ES-I3 (cell line): ENCODE data around the gene RBMS2.
A peak's percentile ranks its signal among the peaks of the same experiment; 100 is the strongest.

Experiments
- H3K36me3 ChIP-seq: 2 replicates; pipeline ENCODE4 v1.6.1; 2013; ENCODE audit warnings: mild to moderate bottlenecking, low read length, control low read depth, moderate library complexity; ENCODE audit not compliant: insufficient read depth
- H3K4me1 ChIP-seq: 2 replicates; pipeline ENCODE4 v1.6.1; 2013; ENCODE audit warnings: mild to moderate bottlenecking, control low read depth, low read length; ENCODE audit not compliant: insufficient read depth
- H3K9ac ChIP-seq: 2 replicates; pipeline ENCODE4 v1.6.1; 2013; ENCODE audit warnings: low read depth, mild to moderate bottlenecking, low read length, moderate library complexity
- H3K9me3 ChIP-seq: 2 replicates; pipeline ENCODE4 v1.6.1; 2013; ENCODE audit warnings: mild to moderate bottlenecking, low read length, moderate library complexity; ENCODE audit not compliant: control insufficient read depth, insufficient read depth

RBMS2 gene

GRCh38 chr12:56616244-56616643, 94.6 kb downstream of the RBMS2 start:
- Histone ChIP-seq H3K9ac (no peak overlapping the region), H3K36me3 (peaks cover 29% of the 10 kb centered on the region), H3K9me3 (no peaks in the 10 kb centered on the region), H3K4me1 (no peaks in the 10 kb centered on the region)

GRCh38 chr12:56616925-56617324, 95.3 kb downstream of the RBMS2 start:
- H3K4me1 ChIP-seq: no peaks in the 10 kb centered on the region
- peaks cover 26% of the 10 kb centered on the region for H3K36me3 ChIP-seq
- no peak overlapping the region for H3K9ac ChIP-seq
- H3K9me3 ChIP-seq: no peaks in the 10 kb centered on the region

- no peak overlapping the region for H3K9ac ChIP-seq
- H3K4me1 ChIP-seq: no peaks in the 10 kb centered on the region
- H3K9me3 ChIP-seq: no peaks in the 10 kb centered on the region
- no peaks in the 10 kb centered on the region for H3K36me3 ChIP-seq
These were observed 100.9 kb downstream of the RBMS2 start for GRCh38 chr12:56622535-56622934.

- H3K9me3 ChIP-seq: no peaks in the 10 kb centered on the region
- no peaks in the 10 kb centered on the region for H3K36me3 ChIP-seq
- H3K9ac ChIP-seq: no peak overlapping the region
- H3K4me1 ChIP-seq: peaks cover 11% of the 10 kb centered on the region
These were observed 105.1 kb downstream of the RBMS2 start for GRCh38 chr12:56626701-56627100.

GRCh38 chr12:56628671-56629458, 107.2 kb downstream of the RBMS2 start:
- Histone ChIP-seq H3K9me3 (no peaks in the 10 kb centered on the region), H3K9ac (peak overlapping the region; percentile 81; the same call in 1 of the 2 replicates), H3K4me1 (peaks cover 28% of the 10 kb centered on the region), H3K36me3 (no peaks in the 10 kb centered on the region)

GRCh38 chr12:56629459-56630179, 108.0 kb downstream of the RBMS2 start:
- Histone ChIP-seq H3K36me3 (no peaks in the 10 kb centered on the region), H3K4me1 (peaks cover 28% of the 10 kb centered on the region), H3K9me3 (no peaks in the 10 kb centered on the region), H3K9ac (peak overlapping the region; percentile 81)

- Histone ChIP-seq H3K4me1 (peaks cover 28% of the 10 kb centered on the region), H3K9me3 (no peaks in the 10 kb centered on the region), H3K9ac (peak within 1 kb of the TSS; percentile 81), H3K36me3 (no peaks in the 10 kb centered on the region)
These were observed 108.6 kb downstream of the RBMS2 start, which contains the start of gene BAZ2A for GRCh38 chr12:56630180-56630632. TSS of gene BAZ2A (minus strand) at chr12:56630326. CDS start at chr12:56617530, 12,796 bp downstream.

GRCh38 chr12:56631790-56632700, 110.4 kb downstream of the RBMS2 start:
- H3K9me3 ChIP-seq: no peaks in the 10 kb centered on the region
- H3K36me3 ChIP-seq: no peaks in the 10 kb centered on the region
- no peak overlapping the region for H3K9ac ChIP-seq
- peaks cover 28% of the 10 kb centered on the region for H3K4me1 ChIP-seq

GRCh38 chr12:56632701-56633467, 111.3 kb downstream of the RBMS2 start:
- no peaks in the 10 kb centered on the region for H3K9me3 ChIP-seq
- no peaks in the 10 kb centered on the region for H3K36me3 ChIP-seq
- no peak overlapping the region for H3K9ac ChIP-seq
- peaks cover 28% of the 10 kb centered on the region for H3K4me1 ChIP-seq

GRCh38 chr12:56633468-56634241, 112.0 kb downstream of the RBMS2 start:
- Histone ChIP-seq H3K9me3 (no peaks in the 10 kb centered on the region), H3K4me1 (peaks cover 28% of the 10 kb centered on the region), H3K9ac (peak overlapping the region; percentile 76; the same call in 1 of the 2 replicates), H3K36me3 (no peaks in the 10 kb centered on the region)

- Histone ChIP-seq H3K4me1 (peaks cover 28% of the 10 kb centered on the region), H3K36me3 (0 out of 2 replicates have a peak, but pooled peaks cover 4% of the 10 kb centered on the region), H3K9ac (peak overlapping the region; percentile 76), H3K9me3 (no peaks in the 10 kb centered on the region)
These were observed 112.7 kb downstream of the RBMS2 start for GRCh38 chr12:56634242-56634836.

GRCh38 chr12:56634837-56635791, 113.5 kb downstream of the RBMS2 start:
- Histone ChIP-seq H3K4me1 (peaks cover 28% of the 10 kb centered on the region), H3K9ac (peak overlapping the region; percentile 76), H3K36me3 (0 out of 2 replicates have a peak, but pooled peaks cover 4% of the 10 kb centered on the region), H3K9me3 (no peaks in the 10 kb centered on the region)
